Hematopoietic multipotent progenitor cell treated with erythropoietin and hydrocortisone succinate and interleukin-3 and kit ligand, for 8 days (in vitro differentiated cells): ENCODE data around the gene SFTA2.
A peak's percentile ranks its signal among the peaks of the same experiment; 100 is the strongest.
"Not testable (repeated sequence)": the region's sequence is repeated elsewhere in the genome, so short reads cannot be mapped to it uniquely, and the experiment has no call there.

ENCODE experiments used
- DNase-seq: peaks from one replicate; pipeline ENCODE4 v3.0.0-alpha.2; 2015

The SFTA2 gene

DNA sequence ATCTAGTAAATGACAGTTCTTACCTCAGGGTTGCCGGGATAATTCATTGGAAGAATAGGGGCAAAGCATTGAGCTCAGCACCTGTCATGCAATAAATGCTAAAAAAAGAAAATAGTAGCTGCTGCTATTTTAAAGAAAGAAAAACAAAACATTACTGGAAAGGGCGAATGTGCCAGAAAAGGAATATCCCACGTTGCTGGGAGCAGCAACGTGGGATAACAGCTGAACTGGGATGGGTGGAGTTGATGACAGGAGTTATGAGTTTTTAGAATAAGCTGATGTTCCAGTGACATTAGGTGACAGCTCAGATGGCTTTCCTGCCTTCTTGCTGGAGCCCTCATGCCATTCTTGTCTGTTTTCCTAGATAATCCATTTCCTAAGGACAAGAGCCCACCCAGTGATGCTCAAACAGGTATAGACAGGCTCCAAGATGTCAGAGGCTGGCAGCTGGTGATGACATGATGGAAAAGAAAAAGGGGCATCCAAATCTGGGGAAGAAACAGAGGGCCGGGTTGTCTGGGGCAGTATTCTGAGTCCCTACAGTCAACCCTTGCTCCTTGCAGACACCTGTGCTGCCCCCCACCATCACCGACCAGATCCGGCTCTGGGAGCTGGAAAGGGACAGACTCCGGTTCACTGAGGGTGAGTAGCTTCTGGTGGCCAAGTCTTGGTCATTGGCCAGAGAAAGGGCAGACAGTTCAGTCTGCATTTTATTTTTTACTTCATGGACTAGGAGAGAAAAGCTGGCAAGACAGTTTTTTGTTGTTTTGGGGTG is 19.0 kb downstream of the SFTA2 start:
- no peak for DNase-seq

DNA sequence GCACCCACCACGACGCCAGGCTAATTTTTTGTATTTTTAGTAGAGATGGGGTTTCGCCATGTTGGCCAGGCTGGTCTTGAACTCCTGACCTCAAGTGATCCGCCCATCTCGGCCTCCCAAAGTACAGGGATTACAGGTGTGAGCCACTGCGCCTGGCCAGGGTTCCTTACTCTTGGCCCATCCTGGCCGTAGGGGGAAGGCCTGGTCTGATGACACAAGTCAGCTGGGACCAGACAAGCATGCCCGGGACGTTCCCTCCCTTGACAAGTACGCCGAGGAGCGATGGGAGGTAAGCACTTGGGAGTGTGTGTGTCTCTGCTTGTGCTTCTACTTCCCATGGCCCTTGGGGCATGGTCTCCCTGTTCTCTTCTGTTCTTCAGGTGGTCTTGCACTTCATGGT is 21.5 kb downstream of the SFTA2 start:
- DNase-seq, result not testable (repeated sequence)

DNA sequence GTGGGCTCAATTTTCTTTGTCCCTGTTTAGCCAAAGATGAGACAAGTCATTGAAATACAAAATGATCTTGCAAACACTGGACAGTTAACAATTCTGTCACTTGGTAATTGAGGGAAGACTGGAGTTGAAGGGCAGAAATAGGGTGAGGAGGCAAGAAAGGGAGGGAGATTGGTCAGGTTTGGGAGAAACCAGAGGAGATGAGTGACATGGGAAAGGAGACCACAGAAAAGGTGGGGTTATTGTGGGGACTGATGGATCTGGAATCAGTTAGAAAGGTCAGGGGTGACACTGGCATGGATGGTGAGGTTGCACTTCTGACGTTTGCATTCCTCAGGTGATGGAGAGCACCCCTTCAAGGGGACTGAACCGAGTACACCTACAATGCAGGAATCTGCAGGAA is 23.3 kb downstream of the SFTA2 start:
- DNase-seq, result no peak

DNA sequence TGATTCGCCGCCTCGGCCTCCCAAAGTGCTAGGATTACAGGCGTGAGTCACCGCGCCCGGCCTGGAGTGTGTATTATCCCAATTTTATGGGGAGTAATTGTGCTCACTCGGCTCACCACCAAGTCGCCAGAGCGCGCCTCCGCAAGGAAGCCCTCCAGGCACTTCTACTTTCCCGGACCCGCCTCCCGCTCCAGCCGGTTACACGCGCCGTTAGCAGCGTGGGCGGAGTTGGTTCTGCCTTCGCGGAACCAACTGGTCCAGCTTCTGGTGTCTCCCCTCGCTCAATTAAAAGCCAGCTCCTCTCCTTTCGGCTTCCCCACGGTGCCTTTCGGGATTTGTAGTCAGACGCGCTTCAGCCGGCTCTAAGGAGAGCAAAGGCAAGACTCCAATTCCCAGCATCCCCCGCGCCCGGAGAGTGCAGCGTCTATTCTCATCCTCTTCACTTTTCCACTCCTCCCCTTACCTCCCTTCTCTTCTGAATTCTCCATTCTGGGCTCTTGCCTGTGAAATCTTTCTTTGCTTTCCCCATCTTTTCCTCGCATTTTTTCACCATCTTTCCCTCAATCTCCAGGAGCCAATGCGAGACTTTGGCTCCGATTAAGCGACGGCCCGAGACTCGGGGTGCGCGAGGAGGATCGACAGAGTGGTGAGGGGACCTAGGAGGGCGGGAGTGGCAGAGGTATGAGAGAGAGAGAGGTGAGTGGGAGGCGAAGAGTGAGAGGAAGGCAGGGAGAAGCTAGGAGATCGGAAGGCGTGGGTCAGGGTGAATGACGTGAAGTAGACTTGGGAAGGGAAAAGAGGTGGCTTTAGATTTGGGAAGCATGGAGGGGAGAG is 24.0 kb downstream of the SFTA2 start, which contains the start of gene GTF2H4:
Gene GTF2H4, plus strand, starts transcription at position 450 of the 834 bp plus-strand sequence.
- DNase-seq, result peak; percentile 100

DNA sequence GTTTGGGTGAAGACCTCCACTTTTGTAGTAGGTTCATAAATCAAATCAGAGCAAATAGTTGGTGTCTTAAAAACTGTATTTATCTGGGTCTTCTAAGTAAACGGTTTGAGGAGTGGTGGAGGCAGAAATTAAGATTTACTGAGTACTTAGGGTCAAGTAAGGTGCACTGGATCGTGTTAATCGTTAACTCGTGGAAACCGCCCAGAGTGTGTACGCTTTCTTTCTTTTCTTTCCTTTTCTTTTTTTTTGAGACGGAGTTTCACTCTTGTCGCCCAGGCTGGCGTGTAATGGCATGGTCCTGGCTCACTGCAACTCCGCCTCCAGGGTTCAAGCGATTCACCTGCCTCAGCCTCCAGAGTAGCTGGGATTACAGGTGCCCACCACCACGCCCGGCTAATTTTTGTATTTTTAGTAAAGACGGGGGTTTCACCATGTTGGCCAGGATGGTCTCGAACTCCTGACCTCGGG is 24.6 kb downstream of the SFTA2 start:
- DNase-seq, result not testable (repeated sequence)

DNA sequence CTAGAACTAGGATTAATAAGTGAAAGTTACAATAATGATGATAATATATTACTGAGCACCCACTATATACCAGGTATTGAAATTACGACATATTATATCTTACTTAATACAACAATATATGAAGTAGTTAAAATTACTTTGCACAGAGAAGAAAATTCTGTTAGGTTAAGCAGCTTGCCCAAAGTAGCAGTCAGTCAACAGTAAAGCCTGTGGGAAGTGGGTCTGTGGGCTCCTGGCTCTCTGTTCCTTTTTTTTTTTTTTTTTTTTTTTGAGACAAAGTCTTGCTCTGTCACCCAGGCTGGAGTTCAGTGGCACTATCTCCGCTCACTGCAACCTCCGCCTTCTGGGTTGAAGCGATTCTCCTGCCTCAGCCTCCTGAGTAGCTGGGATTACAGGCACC is 28.7 kb downstream of the SFTA2 start:
- DNase-seq, result no peak

DNA sequence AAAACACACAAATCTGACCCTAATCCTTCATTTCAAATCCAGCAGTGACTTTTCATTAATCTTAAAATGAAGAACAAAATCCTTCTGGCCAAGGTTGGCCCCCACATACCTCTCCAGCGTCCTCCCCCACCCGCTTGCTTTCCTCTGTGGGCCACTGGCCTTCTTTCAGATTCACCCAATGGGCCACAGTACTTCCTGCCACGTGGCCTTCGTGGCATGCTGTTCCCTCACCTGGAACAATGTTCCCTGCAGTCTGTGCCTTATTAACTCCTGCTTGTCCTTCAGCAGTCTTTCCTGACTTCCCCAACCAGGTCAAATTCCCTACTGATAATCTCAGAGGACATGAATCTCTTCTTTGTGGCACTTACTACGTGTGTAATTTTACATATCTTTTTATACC is 29.3 kb downstream of the SFTA2 start:
- DNase-seq, result no peak

DNA sequence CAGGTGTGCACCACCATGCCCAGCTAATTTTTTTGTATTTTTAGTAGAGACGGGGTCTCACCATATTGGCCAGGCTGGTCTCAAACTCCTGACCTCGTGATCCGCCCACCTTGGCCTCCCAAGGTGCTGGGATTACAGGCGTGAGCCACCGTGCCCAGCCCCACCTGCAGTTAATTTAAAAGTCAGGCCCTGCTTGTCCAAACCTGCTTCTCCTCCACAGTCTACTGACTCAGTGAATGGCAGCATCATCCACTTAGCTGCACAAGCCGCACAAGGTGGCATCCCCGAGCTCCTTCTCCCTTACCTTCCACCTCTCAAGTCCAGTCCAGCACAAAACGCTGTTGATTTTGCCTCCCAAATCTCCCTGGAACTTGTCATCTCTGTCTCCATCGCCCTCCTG is 29.8 kb downstream of the SFTA2 start:
- not testable (repeated sequence) for DNase-seq

DNA sequence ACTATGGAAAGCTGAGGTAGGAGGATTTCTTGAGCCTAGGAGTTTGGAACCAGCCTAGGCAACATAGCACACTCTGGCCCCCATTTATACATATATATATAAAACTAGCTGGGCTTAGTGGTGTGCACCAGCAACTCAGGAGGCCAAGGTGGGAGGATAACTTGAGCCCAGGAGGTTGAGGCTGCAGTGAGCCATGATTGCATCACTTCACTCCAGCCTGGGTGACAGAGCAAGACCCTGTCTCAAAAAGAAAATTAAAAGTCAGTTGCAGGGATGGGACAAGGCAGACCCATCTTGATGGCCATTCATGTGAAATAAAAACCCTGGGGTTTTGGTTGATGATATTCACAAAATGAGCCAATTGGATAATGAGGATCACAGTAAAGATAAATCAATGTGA is 30.5 kb downstream of the SFTA2 start:
- DNase-seq, result no peak

DNA sequence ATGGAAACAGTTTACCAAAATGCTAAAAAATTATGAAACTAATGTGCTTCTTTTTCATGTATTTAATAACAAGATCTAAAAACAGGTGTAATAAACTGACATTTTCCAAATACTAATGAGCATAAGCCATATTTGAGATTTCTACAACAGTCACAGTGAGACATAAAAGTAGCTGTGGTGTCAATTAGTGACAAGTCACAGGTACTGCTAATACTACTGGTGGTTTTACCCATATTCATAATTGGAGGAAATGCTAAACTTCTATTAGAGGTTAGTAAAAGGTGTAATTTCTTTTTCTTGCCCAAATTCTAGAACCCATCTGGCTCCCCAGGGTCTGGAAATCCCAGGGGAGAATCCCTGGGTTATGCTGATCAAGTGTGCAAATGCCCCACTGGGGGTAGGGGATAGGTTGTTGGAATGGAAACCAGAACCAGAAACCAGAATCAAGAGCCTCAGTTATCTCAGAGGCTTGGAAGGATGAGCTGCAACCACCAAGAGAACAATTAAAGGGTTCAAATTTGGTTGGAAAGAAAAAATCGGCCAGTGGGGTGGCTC is 31.0 kb downstream of the SFTA2 start:
- no peak for DNase-seq

DNA sequence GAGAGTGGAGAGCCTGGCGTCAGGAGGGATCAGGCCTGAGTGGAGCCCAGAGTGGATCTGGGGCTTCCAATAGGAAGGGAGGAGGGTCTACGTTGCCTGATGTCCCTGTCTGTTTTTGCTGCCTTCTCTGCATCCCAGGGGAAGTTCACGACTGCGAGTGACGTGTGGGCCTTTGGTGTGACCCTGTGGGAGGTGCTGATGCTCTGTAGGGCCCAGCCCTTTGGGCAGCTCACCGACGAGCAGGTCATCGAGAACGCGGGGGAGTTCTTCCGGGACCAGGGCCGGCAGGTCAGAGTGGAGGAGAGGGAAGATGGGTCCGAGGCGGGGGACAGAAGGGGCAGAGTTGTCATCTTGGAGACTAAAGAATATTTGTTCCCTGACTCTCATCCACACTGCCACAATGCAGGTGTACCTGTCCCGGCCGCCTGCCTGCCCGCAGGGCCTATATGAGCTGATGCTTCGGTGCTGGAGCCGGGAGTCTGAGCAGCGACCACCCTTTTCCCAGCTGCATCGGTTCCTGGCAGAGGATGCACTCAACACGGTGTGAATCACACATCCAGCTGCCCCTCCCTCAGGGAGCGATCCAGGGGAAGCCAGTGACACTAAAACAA is 33.1 kb downstream of the SFTA2 start:
- no peak for DNase-seq

DNA sequence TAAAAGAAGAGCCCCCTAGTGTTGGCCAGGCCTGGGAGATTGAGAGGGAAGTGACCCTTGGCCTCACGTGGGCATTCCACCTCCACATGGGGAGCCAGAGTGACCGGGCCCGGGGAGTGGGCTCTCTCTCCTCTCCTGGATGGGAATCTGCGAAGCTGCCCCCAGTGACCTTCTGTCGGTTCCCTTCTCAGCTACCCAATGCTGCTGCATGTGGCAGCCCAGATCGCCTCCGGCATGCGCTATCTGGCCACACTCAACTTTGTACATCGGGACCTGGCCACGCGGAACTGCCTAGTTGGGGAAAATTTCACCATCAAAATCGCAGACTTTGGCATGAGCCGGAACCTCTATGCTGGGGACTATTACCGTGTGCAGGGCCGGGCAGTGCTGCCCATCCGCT is 34.1 kb downstream of the SFTA2 start:
- no peak for DNase-seq

DNA sequence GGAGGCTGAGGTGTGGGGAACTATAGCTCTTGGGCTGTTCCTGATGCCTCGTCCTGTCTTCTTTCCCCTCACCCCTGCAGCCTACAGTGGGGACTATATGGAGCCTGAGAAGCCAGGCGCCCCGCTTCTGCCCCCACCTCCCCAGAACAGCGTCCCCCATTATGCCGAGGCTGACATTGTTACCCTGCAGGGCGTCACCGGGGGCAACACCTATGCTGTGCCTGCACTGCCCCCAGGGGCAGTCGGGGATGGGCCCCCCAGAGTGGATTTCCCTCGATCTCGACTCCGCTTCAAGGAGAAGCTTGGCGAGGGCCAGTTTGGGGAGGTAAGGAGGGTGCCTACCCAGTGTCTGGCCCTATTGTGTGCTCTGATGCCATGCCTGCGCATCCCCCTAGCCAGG is 35.4 kb downstream of the SFTA2 start:
- no peak for DNase-seq

DNA sequence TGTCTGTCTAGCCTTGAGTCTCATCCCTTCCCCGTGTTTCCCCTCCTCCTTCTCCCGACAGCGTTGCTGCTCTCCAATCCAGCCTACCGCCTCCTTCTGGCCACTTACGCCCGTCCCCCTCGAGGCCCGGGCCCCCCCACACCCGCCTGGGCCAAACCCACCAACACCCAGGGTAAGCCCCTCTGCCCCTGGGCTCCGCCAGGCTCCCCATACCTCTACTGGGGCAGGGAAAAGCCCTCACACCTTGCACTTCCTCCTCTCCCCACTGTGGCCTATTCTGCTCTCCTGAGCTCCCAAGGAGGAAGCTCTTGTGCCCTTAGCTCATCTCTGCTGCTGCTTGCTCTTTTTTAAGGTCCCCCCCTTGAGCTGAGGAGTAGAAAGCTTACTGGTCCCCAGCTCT is 36.6 kb downstream of the SFTA2 start:
- DNase-seq, result no peak

DNA sequence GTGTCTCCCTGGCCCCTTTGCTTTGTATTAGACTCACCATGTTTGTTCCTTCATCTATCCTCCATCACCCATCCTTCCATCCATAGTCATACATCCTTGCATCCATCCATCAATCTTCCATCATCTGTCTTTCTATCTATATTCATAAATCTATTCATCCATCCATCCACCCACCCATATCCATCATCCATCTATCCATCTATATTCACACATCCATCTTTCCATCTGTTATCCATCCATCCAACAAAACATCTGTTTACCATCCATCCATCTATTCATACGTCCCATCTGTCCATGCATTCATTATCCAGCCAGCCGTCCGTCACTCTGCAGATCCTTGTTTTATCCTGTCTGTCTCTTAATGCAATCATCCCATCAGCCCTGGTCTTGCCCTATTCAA is 37.0 kb downstream of the SFTA2 start:
- no peak for DNase-seq

DNA sequence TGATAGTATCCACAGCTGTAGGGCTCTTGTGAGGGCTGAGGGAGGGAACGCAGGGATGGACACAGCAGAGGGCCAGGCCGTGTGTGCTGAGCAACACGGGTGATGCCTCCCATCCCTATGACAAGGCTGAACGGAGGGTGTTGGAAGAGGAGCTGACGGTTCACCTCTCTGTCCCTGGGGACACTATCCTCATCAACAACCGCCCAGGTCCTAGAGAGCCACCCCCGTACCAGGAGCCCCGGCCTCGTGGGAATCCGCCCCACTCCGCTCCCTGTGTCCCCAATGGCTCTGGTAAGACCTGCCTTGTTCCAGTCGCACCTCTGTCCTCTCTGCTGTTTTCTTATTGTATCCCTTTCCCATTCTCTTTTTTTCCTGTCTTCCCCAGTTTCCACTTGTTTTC is 37.6 kb downstream of the SFTA2 start:
- no peak for DNase-seq

DNA sequence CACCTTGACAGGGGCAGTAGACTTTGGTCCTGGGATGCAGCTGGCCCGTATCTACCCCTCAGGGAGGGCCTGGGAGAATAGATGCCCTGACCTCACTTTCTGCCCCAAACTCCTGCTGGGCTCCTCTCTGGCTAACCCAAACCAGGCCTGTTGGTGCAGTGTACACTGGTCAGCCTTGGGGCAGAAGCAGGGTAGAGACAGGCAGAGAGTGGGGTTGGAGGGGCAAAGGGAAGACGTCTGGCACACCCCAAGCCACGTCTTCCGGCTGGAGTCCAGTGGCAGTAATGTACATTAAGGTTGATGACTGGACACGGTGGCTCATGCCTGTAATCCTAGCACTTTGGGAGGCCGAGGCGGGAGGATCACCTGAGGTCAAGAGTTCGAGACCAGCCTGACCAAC is 38.3 kb downstream of the SFTA2 start:
- no peak for DNase-seq

DNA sequence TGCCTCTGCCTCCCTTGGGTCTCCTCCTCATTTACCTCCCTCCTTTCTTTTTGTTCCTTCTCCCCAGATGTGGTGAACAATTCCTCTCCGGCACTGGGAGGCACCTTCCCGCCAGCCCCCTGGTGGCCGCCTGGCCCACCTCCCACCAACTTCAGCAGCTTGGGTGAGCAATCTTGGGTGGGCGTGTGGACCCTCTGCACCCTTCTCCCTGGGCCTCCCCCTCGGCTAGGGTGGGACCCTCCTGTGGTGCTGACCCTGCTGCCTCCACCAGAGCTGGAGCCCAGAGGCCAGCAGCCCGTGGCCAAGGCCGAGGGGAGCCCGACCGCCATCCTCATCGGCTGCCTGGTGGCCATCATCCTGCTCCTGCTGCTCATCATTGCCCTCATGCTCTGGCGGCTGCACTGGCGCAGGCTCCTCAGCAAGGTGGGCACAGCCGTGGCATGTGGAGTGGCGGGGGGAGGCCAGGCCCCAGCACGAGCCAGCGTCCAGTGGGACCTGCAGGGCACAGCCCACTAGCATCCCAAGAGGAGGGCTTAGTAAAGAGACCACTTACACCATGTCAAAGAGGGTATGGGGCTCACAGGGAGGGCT is 38.9 kb downstream of the SFTA2 start:
- no peak for DNase-seq

DNA sequence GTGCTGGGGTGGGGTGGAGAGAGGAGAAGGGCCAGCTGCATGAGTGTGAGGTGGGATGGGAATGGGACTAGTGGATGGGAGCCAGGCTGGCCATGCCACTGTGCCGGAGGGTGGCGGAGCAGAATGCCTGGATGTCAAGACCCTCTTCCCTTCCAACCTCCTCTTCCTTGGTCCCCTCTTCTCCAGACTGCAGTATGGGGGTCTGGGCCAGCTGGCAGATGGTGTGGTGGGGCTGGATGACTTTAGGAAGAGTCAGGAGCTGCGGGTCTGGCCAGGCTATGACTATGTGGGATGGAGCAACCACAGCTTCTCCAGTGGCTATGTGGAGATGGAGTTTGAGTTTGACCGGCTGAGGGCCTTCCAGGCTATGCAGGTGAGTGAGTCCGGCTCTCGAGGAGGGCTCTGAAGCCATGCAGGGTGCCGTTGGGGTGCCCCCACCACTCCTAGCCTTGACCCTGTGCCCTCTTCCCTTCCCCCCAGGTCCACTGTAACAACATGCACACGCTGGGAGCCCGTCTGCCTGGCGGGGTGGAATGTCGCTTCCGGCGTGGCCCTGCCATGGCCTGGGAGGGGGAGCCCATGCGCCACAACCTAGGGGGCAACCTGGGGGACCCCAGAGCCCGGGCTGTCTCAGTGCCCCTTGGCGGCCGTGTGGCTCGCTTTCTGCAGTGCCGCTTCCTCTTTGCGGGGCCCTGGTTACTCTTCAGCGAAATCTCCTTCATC is 40.0 kb downstream of the SFTA2 start:
- no peak for DNase-seq

DNA sequence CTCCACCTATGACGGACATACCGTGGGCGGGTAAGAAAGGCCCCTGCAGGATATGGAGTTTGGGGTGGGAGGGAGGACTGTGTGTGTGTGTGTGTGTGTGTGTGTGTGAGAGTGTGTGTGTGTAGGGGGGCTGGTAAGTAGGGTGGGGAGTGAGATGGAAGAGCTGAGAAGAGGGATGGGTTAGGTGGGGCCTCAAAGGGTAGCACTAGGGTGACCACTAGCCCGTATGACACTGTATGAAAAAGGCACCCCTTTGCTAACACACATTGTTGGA is 40.6 kb downstream of the SFTA2 start:
- DNase-seq, result no peak

DNA sequence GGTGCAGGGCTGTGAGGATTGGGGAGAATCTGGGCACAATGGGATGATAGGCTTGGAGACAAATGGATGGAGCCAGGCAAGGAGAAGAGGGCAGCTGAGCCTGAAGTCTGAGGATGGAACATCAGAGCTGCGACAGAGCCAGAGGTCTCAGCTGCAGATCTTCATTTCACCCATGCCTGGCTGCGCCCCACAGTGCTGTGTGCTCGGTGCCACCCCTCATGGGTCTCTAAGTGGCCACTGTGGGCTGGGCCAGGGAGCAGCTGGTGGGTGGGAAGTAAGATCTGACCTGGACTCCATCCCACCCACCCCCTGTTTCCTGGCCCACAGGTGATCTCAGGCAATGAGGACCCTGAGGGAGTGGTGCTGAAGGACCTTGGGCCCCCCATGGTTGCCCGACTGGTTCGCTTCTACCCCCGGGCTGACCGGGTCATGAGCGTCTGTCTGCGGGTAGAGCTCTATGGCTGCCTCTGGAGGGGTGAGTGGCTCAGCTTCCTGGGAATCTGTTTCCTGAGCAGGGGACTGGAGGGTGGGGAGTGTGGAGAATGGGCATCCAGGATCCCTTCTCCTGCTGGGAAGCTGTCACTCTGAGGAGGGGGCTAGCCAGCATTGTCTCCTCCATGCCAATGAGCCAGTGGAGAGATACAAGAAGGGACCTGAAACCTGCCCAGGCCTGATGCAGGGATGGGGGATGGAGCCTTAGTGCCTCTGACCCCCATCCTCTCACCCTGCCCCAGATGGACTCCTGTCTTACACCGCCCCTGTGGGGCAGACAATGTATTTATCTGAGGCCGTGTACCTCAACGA is 41.1 kb downstream of the SFTA2 start:
- no peak for DNase-seq
